GM23338 (cell line): Measurements from ENCODE around the gene KAZN.

Experiments used
- CREB1 ChIP-seq: fragments of 250-450 bp; sonication (Bioruptor Pico); IDR thresholded peaks from 2 replicates; pipeline ENCODE4 v1.5.0; 2020; ENCODE audit warnings: low read depth, mild to moderate bottlenecking, moderate library complexity
- EZH2 ChIP-seq: fragments of 200-600 bp; sonication (generic); IDR thresholded peaks from one replicate; pipeline ENCODE4 v1.8.0; 2017; ENCODE audit warnings: antibody characterized with exemption, mild to moderate bottlenecking, low read depth; ENCODE audit not compliant: unreplicated experiment
- EZH2phosphoT487 ChIP-seq: fragments of 200-600 bp; sonication (generic); IDR thresholded peaks from one replicate; pipeline ENCODE4 v1.8.1; 2018; ENCODE audit warnings: antibody characterized with exemption; ENCODE audit not compliant: unreplicated experiment
- JUNB ChIP-seq: IDR thresholded peaks from one replicate; pipeline ENCODE4 v1.6.1; 2016; ENCODE audit warnings: antibody characterized with exemption; ENCODE audit not compliant: unreplicated experiment
- NANOG ChIP-seq: IDR thresholded peaks from 2 replicates; pipeline ENCODE4 v1.6.1; 2016; ENCODE audit warnings: antibody characterized with exemption, borderline replicate concordance
- POLR2AphosphoS5 ChIP-seq: IDR thresholded peaks from 2 replicates; pipeline ENCODE4 v1.6.1; 2016; ENCODE audit warnings: antibody characterized with exemption, low read depth
- STAT1 ChIP-seq: IDR thresholded peaks from one replicate; pipeline ENCODE4 v1.6.1; 2016; ENCODE audit warnings: antibody characterized with exemption; ENCODE audit not compliant: unreplicated experiment
- ZNF114 ChIP-seq: fragments of 250-450 bp; sonication (Bioruptor Pico); IDR thresholded peaks from 2 replicates; pipeline ENCODE4 v1.5.0; 2020; ENCODE audit warnings: mild to moderate bottlenecking, moderate library complexity
- TF ChIP-seq, protein P1 (sequence below), 2 experiments: fragments of 200-600 bp in 1 of 2; sonication (generic) in 1 of 2; conservative IDR thresholded peaks; 2 replicates each; pipeline versions ENCODE4 v1.5.1 to v1.6.1; 2016 to 2017; ENCODE audit warnings: antibody characterized with exemption in 2 of 2, low read depth in 2 of 2, mild to moderate bottlenecking in 2 of 2, moderate library complexity in 1 of 2
- TF ChIP-seq, protein P2 (sequence below): IDR thresholded peaks from 2 replicates; pipeline ENCODE4 v1.6.1; 2016; ENCODE audit warnings: antibody characterized with exemption
- TF ChIP-seq, protein P3 (sequence below): IDR thresholded peaks from one replicate; pipeline ENCODE4 v1.6.1; 2018; ENCODE audit warnings: antibody characterized with exemption; ENCODE audit not compliant: unreplicated experiment
- TF ChIP-seq, protein P4 (sequence below): fragments of 250-450 bp; sonication (Bioruptor Pico); IDR thresholded peaks from 2 replicates; pipeline ENCODE4 v1.5.0; 2020; ENCODE audit warnings: mild to moderate bottlenecking, moderate library complexity

DNA sequence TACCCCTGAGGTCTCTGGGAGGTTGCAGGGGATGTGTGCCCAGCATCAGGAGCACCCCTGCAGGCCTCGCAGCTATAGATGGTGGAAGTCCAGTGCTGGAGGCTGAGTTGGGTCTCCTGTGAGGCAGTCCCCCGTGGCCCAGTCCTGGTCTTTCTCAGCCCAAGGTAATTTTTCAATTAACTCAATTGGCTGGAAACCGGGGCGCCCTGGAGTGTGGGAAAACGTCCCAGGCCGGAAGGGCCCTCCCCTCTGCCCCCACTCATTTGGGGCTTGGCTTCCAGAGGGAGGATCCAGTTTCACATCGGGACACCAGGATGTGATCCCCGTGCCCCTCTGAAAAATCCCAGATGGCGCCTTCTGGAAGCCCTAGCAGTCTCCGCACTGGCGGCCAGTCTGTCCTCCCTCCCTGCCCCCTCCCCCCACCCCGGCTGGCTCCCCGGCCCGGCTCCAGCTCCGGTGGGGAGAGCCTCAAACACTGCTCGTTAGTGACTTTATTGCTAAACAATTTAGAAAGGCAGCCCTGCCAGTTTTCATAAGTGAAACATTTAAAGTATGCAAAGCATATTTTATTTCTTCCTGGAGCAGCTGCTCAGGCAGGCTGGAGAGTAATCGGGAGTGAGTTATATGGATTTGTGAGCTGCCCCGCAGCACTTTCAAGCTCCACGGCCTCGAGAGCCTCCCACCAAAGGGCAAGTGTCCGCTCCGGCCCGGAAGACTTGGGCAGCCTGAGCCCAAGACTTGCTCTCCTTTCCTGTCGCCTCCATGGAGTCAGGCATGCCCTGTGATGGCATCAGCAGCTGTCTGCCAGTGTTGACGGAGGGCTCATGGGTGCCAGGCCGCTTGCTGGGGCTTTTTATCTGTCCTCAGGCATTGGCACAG, 346.9 kb downstream of the KAZN start:
- no peak for TF ChIP-seq EZH2
- TF ChIP-seq, protein P1, sequence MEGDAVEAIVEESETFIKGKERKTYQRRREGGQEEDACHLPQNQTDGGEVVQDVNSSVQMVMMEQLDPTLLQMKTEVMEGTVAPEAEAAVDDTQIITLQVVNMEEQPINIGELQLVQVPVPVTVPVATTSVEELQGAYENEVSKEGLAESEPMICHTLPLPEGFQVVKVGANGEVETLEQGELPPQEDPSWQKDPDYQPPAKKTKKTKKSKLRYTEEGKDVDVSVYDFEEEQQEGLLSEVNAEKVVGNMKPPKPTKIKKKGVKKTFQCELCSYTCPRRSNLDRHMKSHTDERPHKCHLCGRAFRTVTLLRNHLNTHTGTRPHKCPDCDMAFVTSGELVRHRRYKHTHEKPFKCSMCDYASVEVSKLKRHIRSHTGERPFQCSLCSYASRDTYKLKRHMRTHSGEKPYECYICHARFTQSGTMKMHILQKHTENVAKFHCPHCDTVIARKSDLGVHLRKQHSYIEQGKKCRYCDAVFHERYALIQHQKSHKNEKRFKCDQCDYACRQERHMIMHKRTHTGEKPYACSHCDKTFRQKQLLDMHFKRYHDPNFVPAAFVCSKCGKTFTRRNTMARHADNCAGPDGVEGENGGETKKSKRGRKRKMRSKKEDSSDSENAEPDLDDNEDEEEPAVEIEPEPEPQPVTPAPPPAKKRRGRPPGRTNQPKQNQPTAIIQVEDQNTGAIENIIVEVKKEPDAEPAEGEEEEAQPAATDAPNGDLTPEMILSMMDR (conservative IDR thresholded peaks at IDR 0.05; ENCODE audit: low read depth in 2 of 2): no peak
- no peak for TF ChIP-seq CREB1 (CRISPR knock-in tag)
- TF ChIP-seq JUNB: no peak
- no peak for TF ChIP-seq POLR2AphosphoS5
- no peak for TF ChIP-seq EZH2phosphoT487
- TF ChIP-seq, protein P2, sequence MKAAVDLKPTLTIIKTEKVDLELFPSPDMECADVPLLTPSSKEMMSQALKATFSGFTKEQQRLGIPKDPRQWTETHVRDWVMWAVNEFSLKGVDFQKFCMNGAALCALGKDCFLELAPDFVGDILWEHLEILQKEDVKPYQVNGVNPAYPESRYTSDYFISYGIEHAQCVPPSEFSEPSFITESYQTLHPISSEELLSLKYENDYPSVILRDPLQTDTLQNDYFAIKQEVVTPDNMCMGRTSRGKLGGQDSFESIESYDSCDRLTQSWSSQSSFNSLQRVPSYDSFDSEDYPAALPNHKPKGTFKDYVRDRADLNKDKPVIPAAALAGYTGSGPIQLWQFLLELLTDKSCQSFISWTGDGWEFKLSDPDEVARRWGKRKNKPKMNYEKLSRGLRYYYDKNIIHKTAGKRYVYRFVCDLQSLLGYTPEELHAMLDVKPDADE: no peak
- TF ChIP-seq, protein P3, sequence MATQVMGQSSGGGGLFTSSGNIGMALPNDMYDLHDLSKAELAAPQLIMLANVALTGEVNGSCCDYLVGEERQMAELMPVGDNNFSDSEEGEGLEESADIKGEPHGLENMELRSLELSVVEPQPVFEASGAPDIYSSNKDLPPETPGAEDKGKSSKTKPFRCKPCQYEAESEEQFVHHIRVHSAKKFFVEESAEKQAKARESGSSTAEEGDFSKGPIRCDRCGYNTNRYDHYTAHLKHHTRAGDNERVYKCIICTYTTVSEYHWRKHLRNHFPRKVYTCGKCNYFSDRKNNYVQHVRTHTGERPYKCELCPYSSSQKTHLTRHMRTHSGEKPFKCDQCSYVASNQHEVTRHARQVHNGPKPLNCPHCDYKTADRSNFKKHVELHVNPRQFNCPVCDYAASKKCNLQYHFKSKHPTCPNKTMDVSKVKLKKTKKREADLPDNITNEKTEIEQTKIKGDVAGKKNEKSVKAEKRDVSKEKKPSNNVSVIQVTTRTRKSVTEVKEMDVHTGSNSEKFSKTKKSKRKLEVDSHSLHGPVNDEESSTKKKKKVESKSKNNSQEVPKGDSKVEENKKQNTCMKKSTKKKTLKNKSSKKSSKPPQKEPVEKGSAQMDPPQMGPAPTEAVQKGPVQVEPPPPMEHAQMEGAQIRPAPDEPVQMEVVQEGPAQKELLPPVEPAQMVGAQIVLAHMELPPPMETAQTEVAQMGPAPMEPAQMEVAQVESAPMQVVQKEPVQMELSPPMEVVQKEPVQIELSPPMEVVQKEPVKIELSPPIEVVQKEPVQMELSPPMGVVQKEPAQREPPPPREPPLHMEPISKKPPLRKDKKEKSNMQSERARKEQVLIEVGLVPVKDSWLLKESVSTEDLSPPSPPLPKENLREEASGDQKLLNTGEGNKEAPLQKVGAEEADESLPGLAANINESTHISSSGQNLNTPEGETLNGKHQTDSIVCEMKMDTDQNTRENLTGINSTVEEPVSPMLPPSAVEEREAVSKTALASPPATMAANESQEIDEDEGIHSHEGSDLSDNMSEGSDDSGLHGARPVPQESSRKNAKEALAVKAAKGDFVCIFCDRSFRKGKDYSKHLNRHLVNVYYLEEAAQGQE: no peak
- no peak for TF ChIP-seq STAT1
- no peak for TF ChIP-seq ZNF114 (CRISPR knock-in tag)
- TF ChIP-seq NANOG: no peak
- TF ChIP-seq, protein P4, sequence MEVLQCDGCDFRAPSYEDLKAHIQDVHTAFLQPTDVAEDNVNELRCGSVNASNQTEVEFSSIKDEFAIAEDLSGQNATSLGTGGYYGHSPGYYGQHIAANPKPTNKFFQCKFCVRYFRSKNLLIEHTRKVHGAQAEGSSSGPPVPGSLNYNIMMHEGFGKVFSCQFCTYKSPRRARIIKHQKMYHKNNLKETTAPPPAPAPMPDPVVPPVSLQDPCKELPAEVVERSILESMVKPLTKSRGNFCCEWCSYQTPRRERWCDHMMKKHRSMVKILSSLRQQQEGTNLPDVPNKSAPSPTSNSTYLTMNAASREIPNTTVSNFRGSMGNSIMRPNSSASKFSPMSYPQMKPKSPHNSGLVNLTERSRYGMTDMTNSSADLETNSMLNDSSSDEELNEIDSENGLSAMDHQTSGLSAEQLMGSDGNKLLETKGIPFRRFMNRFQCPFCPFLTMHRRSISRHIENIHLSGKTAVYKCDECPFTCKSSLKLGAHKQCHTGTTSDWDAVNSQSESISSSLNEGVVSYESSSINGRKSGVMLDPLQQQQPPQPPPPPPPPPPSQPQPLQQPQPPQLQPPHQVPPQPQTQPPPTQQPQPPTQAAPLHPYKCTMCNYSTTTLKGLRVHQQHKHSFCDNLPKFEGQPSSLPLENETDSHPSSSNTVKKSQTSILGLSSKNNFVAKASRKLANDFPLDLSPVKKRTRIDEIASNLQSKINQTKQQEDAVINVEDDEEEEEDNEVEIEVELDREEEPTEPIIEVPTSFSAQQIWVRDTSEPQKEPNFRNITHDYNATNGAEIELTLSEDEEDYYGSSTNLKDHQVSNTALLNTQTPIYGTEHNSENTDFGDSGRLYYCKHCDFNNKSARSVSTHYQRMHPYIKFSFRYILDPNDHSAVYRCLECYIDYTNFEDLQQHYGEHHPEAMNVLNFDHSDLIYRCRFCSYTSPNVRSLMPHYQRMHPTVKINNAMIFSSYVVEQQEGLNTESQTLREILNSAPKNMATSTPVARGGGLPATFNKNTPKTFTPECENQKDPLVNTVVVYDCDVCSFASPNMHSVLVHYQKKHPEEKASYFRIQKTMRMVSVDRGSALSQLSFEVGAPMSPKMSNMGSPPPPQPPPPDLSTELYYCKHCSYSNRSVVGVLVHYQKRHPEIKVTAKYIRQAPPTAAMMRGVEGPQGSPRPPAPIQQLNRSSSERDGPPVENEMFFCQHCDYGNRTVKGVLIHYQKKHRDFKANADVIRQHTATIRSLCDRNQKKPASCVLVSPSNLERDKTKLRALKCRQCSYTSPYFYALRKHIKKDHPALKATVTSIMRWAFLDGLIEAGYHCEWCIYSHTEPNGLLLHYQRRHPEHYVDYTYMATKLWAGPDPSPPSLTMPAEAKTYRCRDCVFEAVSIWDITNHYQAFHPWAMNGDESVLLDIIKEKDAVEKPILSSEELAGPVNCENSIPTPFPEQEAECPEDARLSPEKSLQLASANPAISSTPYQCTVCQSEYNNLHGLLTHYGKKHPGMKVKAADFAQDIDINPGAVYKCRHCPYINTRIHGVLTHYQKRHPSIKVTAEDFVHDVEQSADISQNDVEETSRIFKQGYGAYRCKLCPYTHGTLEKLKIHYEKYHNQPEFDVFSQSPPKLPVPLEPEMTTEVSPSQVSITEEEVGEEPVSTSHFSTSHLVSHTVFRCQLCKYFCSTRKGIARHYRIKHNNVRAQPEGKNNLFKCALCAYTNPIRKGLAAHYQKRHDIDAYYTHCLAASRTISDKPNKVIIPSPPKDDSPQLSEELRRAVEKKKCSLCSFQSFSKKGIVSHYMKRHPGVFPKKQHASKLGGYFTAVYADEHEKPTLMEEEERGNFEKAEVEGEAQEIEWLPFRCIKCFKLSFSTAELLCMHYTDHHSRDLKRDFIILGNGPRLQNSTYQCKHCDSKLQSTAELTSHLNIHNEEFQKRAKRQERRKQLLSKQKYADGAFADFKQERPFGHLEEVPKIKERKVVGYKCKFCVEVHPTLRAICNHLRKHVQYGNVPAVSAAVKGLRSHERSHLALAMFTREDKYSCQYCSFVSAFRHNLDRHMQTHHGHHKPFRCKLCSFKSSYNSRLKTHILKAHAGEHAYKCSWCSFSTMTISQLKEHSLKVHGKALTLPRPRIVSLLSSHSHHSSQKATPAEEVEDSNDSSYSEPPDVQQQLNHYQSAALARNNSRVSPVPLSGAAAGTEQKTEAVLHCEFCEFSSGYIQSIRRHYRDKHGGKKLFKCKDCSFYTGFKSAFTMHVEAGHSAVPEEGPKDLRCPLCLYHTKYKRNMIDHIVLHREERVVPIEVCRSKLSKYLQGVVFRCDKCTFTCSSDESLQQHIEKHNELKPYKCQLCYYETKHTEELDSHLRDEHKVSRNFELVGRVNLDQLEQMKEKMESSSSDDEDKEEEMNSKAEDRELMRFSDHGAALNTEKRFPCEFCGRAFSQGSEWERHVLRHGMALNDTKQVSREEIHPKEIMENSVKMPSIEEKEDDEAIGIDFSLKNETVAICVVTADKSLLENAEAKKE (CRISPR knock-in tag): no peak
